MM.1S (cell line): ENCODE data around the gene MAPK4.

Source experiments
- CTCF ChIP-seq: fragments of 300-600 bp; sonication (generic); IDR thresholded peaks from 2 replicates; pipeline ENCODE4 v1.5.1; 2016; ENCODE audit warnings: antibody characterized with exemption, low read length, mixed read lengths
- EZH2 ChIP-seq: fragments of 300-600 bp; sonication (generic); optimal IDR thresholded peaks from 2 replicates; pipeline ENCODE3; 2017; ENCODE audit warnings: low read depth, mild to moderate bottlenecking, antibody characterized with exemption, low read length, mixed read lengths
- EZH2phosphoT487 ChIP-seq: fragments of 300-600 bp; sonication (generic); IDR thresholded peaks from 2 replicates; pipeline ENCODE4 v1.6.1; 2018; ENCODE audit warnings: antibody characterized with exemption, low read length

- TF ChIP-seq CTCF (no peak), EZH2 (no peak), EZH2phosphoT487 (no peak)
These were observed 18.8 kb downstream of the MAPK4 start for GRCh38 chr18:50578651-50579050.
